ENCODE data around the gene ASB7.

The ASB7 gene

GRCh38 chr15:100596792-100597191, 5.6 kb upstream of the ASB7 start:
- peak; percentile 82 to 95 for DNase-seq (ENCODE audit: extremely low read depth in 1 of 2, low read depth in 1 of 2)

- no peak for DNase-seq (ENCODE audit: extremely low read depth in 1 of 2, low read depth in 1 of 2)
These were observed 4.5 kb upstream of the ASB7 start for GRCh38 chr15:100597862-100598261.

- DNase-seq (ENCODE audit: extremely low read depth in 1 of 2, low read depth in 1 of 2), result no peak
These were observed 3.7 kb upstream of the ASB7 start for GRCh38 chr15:100598655-100599054.

- no peak for DNase-seq (ENCODE audit: extremely low read depth in 1 of 2, low read depth in 1 of 2)
These were observed 1.2 kb upstream of the ASB7 start for GRCh38 chr15:100601163-100601562.

- no peak for DNase-seq (ENCODE audit: extremely low read depth in 1 of 2, low read depth in 1 of 2)
These were observed 749 bp upstream of the ASB7 start for GRCh38 chr15:100601617-100602063.

- peak in 1 of 2 donors; percentile 44 for DNase-seq (ENCODE audit: extremely low read depth in 1 of 2, low read depth in 1 of 2)
These were observed 519 bp downstream of the ASB7 start for GRCh38 chr15:100602823-100603393.

- DNase-seq (ENCODE audit: extremely low read depth in 1 of 2, low read depth in 1 of 2), result no peak
These were observed 10.2 kb downstream of the ASB7 start for GRCh38 chr15:100612539-100612938.

GRCh38 chr15:100613208-100613607, 10.8 kb downstream of the ASB7 start:
- DNase-seq (ENCODE audit: extremely low read depth in 1 of 2, low read depth in 1 of 2), result no peak

- DNase-seq (ENCODE audit: extremely low read depth in 1 of 2, low read depth in 1 of 2), result no peak
These were observed 11.9 kb downstream of the ASB7 start for GRCh38 chr15:100614336-100614735.

GRCh38 chr15:100614918-100615317, 12.5 kb downstream of the ASB7 start:
- DNase-seq (ENCODE audit: extremely low read depth in 1 of 2, low read depth in 1 of 2), result no peak

GRCh38 chr15:100615801-100616200, 13.4 kb downstream of the ASB7 start:
- no peak for DNase-seq (ENCODE audit: extremely low read depth in 1 of 2, low read depth in 1 of 2)

- DNase-seq (ENCODE audit: extremely low read depth in 1 of 2, low read depth in 1 of 2), result no peak
These were observed 14.3 kb downstream of the ASB7 start for GRCh38 chr15:100616700-100617099.

- no peak for DNase-seq (ENCODE audit: extremely low read depth in 1 of 2, low read depth in 1 of 2)
These were observed 20.9 kb downstream of the ASB7 start for GRCh38 chr15:100623301-100623700.

GRCh38 chr15:100627789-100628395, 25.5 kb downstream of the ASB7 start:
- peak in 1 of 2 donors; percentile 6 for DNase-seq (ENCODE audit: extremely low read depth in 1 of 2, low read depth in 1 of 2)

- no peak for DNase-seq (ENCODE audit: extremely low read depth in 1 of 2, low read depth in 1 of 2)
These were observed 26.4 kb downstream of the ASB7 start for GRCh38 chr15:100628746-100629145.

- no peak for DNase-seq (ENCODE audit: extremely low read depth in 1 of 2, low read depth in 1 of 2)
These were observed 29.4 kb downstream of the ASB7 start for GRCh38 chr15:100631831-100632230.

- no peak for DNase-seq (ENCODE audit: extremely low read depth in 1 of 2, low read depth in 1 of 2)
These were observed 31.3 kb downstream of the ASB7 start for GRCh38 chr15:100633763-100634075.

- no peak for DNase-seq (ENCODE audit: extremely low read depth in 1 of 2, low read depth in 1 of 2)
These were observed 33.1 kb downstream of the ASB7 start for GRCh38 chr15:100635406-100636071.

- no peak for DNase-seq (ENCODE audit: extremely low read depth in 1 of 2, low read depth in 1 of 2)
These were observed 35.9 kb downstream of the ASB7 start for GRCh38 chr15:100638177-100638730.

- DNase-seq (ENCODE audit: extremely low read depth in 1 of 2, low read depth in 1 of 2), result no peak
These were observed 40.0 kb downstream of the ASB7 start for GRCh38 chr15:100642213-100642949.

GRCh38 chr15:100642950-100643338, 40.6 kb downstream of the ASB7 start:
- no peak for DNase-seq (ENCODE audit: extremely low read depth in 1 of 2, low read depth in 1 of 2)
